Adipocyte (in vitro differentiated cells): ENCODE data around the gene ZNF516.

Source experiments
- DNase-seq: peaks from one replicate; pipeline ENCODE4 v3.0.0-alpha.2; 2015; ENCODE audit warnings: low read depth
- H3K27me3 ChIP-seq: replicated peaks from 2 replicates; pipeline ENCODE4 v1.7.0; 2013; ENCODE audit warnings: mild to moderate bottlenecking, low read length, moderate library complexity; ENCODE audit not compliant: control insufficient read depth, insufficient read depth
- H3K36me3 ChIP-seq: 2 replicates; pipeline ENCODE4 v1.7.0; 2013; ENCODE audit warnings: low read length, mild to moderate bottlenecking, moderate library complexity; ENCODE audit not compliant: control insufficient read depth, insufficient read depth, severe bottlenecking
- H3K4me1 ChIP-seq: 2 replicates; pipeline ENCODE4 v1.7.0; 2013; ENCODE audit warnings: mild to moderate bottlenecking, low read length, moderate library complexity; ENCODE audit not compliant: control insufficient read depth, insufficient read depth
- H3K4me3 ChIP-seq: 2 replicates; pipeline ENCODE4 v1.7.0; 2013; ENCODE audit warnings: mild to moderate bottlenecking, low read length, moderate library complexity
- H3K9ac ChIP-seq: 2 replicates; pipeline ENCODE4 v1.7.0; 2013; ENCODE audit warnings: mild to moderate bottlenecking, low read length, moderate library complexity
- H3K9me3 ChIP-seq: 2 replicates; pipeline ENCODE4 v1.7.0; 2013; ENCODE audit warnings: mild to moderate bottlenecking, low read length, moderate library complexity; ENCODE audit not compliant: control insufficient read depth

ZNF516 gene

DNA sequence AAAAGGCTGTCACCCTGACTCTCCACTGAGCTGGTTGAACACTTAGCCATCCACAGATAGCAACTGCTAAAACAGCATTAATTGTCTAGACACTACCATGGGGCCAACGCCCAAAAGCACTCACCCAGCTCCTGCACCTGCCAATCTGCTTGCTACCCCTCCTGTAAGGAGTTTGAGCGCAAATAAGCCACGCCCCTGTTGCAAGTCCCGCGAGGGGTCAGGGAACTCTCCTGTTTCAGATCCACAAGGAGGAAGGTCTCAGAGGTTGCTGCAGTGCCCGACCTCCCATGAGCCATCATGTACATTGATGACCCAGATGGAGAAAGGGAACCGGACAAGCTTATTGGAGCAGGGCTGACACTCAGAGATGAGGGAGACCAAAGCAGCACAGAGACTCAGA, 106.8 kb downstream of the ZNF516 start:
- Histone ChIP-seq H3K4me3 (no peak overlapping the region), H3K9ac (no peak overlapping the region), H3K9me3 (no peaks in the 10 kb centered on the region), H3K36me3 (no peaks in the 10 kb centered on the region), H3K27me3 (no peaks in the 10 kb centered on the region), H3K4me1 (peaks cover 12% of the 10 kb centered on the region)
- DNase-seq, result no peak

GRCh38 chr18:76387608-76388007, 107.4 kb downstream of the ZNF516 start:
- Histone ChIP-seq H3K9me3 (no peaks in the 10 kb centered on the region), H3K4me3 (no peak overlapping the region), H3K36me3 (no peaks in the 10 kb centered on the region), H3K9ac (no peak overlapping the region), H3K27me3 (no peaks in the 10 kb centered on the region), H3K4me1 (peaks cover 12% of the 10 kb centered on the region)
- no peak for DNase-seq

DNA sequence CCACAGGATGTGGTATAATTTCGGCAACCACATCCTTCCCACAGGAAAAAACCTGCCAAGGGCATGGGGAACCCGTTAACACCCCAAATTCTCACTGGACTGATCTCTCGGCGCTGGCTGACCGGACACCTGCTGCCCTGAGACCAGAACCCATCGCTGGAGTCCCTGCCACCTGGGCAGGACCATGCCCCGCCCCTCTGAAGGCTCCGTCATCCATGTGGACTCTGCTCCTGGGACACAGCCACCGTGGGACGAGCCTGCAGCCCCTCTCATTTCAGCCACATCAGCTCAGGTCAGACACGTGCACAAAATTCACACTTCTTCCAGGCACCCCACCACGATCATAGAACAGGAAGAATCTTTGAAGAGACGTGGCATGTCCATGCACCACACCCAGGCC, 108.2 kb downstream of the ZNF516 start:
- Histone ChIP-seq H3K4me3 (no peak overlapping the region), H3K36me3 (no peaks in the 10 kb centered on the region), H3K27me3 (no peaks in the 10 kb centered on the region), H3K9me3 (no peaks in the 10 kb centered on the region), H3K4me1 (peaks cover 12% of the 10 kb centered on the region), H3K9ac (no peak overlapping the region)
- DNase-seq, result no peak

DNA sequence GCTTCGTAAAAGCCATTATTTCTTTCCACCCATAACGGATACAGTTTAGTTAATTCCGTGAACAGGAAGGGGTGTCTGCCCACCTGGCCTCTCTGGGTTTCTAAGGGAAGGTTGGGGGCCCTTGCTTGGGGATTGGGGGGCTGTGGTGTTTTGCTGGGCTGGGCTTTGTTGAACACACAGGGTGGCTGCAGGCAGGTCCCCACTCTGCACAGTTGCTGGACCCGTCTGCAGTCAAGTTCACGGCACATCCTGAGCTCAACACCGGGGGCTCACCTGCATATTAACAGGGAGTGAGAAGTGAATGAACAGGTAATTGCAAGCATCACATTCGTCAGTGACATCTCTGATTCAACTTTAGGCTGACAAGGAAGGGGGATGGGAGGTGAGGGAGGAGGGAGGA, 109.0 kb downstream of the ZNF516 start:
- Histone ChIP-seq H3K4me3 (no peak overlapping the region), H3K9me3 (no peaks in the 10 kb centered on the region), H3K27me3 (no peaks in the 10 kb centered on the region)

GRCh38 chr18:76385681-76385975, 109.4 kb downstream of the ZNF516 start:
- DNase-seq, result no peak
- no peak overlapping the region for H3K4me3 ChIP-seq

More for the DNA sequence above, 109.0 kb downstream of the ZNF516 start:
- Histone ChIP-seq H3K9ac (no peak overlapping the region), H3K36me3 (no peaks in the 10 kb centered on the region), H3K4me1 (peaks cover 12% of the 10 kb centered on the region)
- DNase-seq, result no peak

GRCh38 chr18:76384861-76385680, 110.0 kb downstream of the ZNF516 start:
- Histone ChIP-seq H3K4me3 (no peak overlapping the region), H3K9ac (no peak overlapping the region), H3K4me1 (peaks cover 12% of the 10 kb centered on the region), H3K36me3 (no peaks in the 10 kb centered on the region), H3K27me3 (no peaks in the 10 kb centered on the region), H3K9me3 (no peaks in the 10 kb centered on the region)
- no peak for DNase-seq

More at GRCh38 chr18:76385681-76385975, 109.4 kb downstream of the ZNF516 start:
- Histone ChIP-seq H3K9ac (no peak overlapping the region), H3K27me3 (no peaks in the 10 kb centered on the region), H3K9me3 (no peaks in the 10 kb centered on the region), H3K36me3 (no peaks in the 10 kb centered on the region), H3K4me1 (peaks cover 12% of the 10 kb centered on the region)

DNA sequence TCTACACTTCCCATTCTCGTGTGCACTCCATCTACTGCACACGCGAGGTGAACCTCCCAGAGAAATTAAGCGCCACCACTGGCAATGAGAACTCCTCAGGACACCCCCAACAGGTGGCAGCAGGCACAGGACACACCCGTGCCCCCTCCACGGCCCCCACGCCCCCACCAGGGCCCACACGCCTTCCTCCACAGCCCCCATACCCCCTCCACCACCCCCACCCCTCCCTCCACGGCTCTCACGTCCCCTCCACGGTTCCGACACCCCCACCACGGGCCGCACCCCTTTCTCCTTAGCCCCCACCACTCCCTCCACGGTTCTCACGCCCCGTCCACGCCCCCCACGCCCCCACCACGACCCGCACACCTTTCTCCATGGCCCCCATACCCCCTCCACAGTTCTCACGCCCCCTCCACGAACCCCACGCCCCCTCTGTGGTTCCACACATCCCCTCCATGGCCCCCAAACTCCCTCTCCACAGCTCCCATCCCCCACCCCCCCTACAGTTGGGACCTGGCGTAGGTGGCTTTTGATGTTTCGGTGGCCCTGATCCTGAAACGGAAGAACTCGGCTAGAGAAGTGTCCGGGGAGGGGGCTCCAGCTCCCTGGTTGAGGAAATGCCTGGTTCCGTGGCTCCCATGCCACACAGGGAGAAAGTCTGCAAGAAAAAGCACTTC, 110.8 kb downstream of the ZNF516 start:
- no peaks in the 10 kb centered on the region for H3K9me3 ChIP-seq
- no peak overlapping the region for H3K9ac ChIP-seq
- H3K4me1 ChIP-seq, result peaks cover 9% of the 10 kb centered on the region
- H3K36me3 ChIP-seq, result peaks cover 5% of the 10 kb centered on the region
- DNase-seq, result no peak
- no peaks in the 10 kb centered on the region for H3K27me3 ChIP-seq
- H3K4me3 ChIP-seq, result no peak overlapping the region

- Histone ChIP-seq H3K4me3 (no peak overlapping the region), H3K9ac (no peak overlapping the region), H3K36me3 (peaks cover 5% of the 10 kb centered on the region)
Observed at GRCh38 chr18:76383636-76384035, 111.4 kb downstream of the ZNF516 start.

DNA sequence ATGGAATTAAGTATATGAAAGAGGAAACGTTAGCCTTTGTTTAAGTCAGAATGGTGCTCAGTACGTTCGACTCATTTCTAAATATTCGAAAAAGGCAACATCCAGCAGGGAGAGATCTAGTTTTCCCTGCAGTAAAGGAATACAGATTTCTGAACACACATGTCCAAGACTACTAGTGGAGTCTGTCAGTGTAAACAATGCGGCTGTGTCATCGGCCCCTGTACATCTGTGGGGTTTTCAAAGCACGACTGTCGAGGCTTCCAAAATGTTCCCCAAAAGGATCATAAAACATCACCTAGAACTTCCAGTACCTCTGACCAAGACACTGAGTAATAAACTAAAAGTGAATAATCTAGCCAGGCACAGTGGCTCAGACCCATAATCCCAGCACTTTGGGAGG, 112.8 kb downstream of the ZNF516 start:
- Histone ChIP-seq H3K9ac (no peak overlapping the region), H3K4me3 (no peak overlapping the region), H3K36me3 (peaks cover 14% of the 10 kb centered on the region), H3K27me3 (no peaks in the 10 kb centered on the region), H3K9me3 (no peaks in the 10 kb centered on the region), H3K4me1 (no peaks in the 10 kb centered on the region)
- DNase-seq, result no peak

More at GRCh38 chr18:76383636-76384035, 111.4 kb downstream of the ZNF516 start:
- Histone ChIP-seq H3K9me3 (no peaks in the 10 kb centered on the region), H3K27me3 (no peaks in the 10 kb centered on the region), H3K4me1 (peaks cover 3% of the 10 kb centered on the region)
- DNase-seq, result no peak

- no peak overlapping the region for H3K9ac ChIP-seq
- H3K9me3 ChIP-seq, result no peaks in the 10 kb centered on the region
- no peak overlapping the region for H3K4me3 ChIP-seq
- H3K4me1 ChIP-seq, result no peaks in the 10 kb centered on the region
- H3K36me3 ChIP-seq, result peaks cover 14% of the 10 kb centered on the region
- DNase-seq, result no peak
- no peaks in the 10 kb centered on the region for H3K27me3 ChIP-seq
Observed at GRCh38 chr18:76380791-76381405, 114.1 kb downstream of the ZNF516 start.

- H3K9me3 ChIP-seq, result no peaks in the 10 kb centered on the region
- no peaks in the 10 kb centered on the region for H3K27me3 ChIP-seq
- peaks cover 14% of the 10 kb centered on the region for H3K36me3 ChIP-seq
- DNase-seq, result no peak
- H3K4me1 ChIP-seq, result no peaks in the 10 kb centered on the region
- H3K4me3 ChIP-seq, result no peak overlapping the region
- no peak overlapping the region for H3K9ac ChIP-seq
Observed at GRCh38 chr18:76380127-76380729, 114.8 kb downstream of the ZNF516 start.
